ENCODE results near the gene NSD2. TPM values are rescaled to one million over a fixed set of nuclear protein-coding genes. Genes with fewer than 3 reads are reported as not detected.

NSD2 gene
- polyA plus RNA-seq, 1 donor (not counting 4 experiments of a cell fraction or from before 2014, with no cell fraction given) = 22.6 TPM

GRCh38 chr4:1837069-1837468 lies 34.1 kb upstream of the NSD2 start:
- H3K9ac ChIP-seq (ENCODE audit: control insufficient read depth, extremely low read depth, insufficient read depth, low read length) = no peak overlapping the region
- TF ChIP-seq EZH2 (IDR thresholded peaks at IDR 0.05; ENCODE audit: low read length) = no peak
- no peak for TF ChIP-seq CTCF (optimal IDR thresholded peaks at IDR 0.05 in 1 of 3, IDR thresholded peaks at IDR 0.05 in 1 of 3, conservative IDR thresholded peaks at IDR 0.05 in 1 of 3; ENCODE audit: extremely low read depth in 1 of 3, insufficient read depth in 2 of 3, low read length in 3 of 3)
- H3K4me3 ChIP-seq (ENCODE audit: control insufficient read depth in 2 of 3, extremely low read depth in 1 of 3, insufficient read depth in 2 of 3, low read depth in 1 of 3, low read length in 3 of 3) = no peak overlapping the region
- H2AFZ ChIP-seq (ENCODE audit: control insufficient read depth, low read length) = no peak overlapping the region
- H4K20me1 ChIP-seq (ENCODE audit: control insufficient read depth, extremely low read depth, insufficient read depth, low read length) = peaks cover 7% of the 10 kb centered on the region
- peaks cover 52 to 57% of the 10 kb centered on the region in 2 experiments for H3K36me3 ChIP-seq (ENCODE audit: control insufficient read depth in 2 of 2, extremely low read depth in 1 of 2, insufficient read depth in 2 of 2, low read length in 2 of 2)
- DNase-seq (ENCODE audit: low read depth, low spot score) (no peak), FAIRE-seq (no peak)
- H3K27me3 ChIP-seq (ENCODE audit: control insufficient read depth, extremely low read depth, insufficient read depth, low read length) = no peaks in the 10 kb centered on the region
- no peaks in the 10 kb centered on the region for H3K4me1 ChIP-seq (ENCODE audit: control insufficient read depth, extremely low read depth, insufficient read depth, low read length)
- H3K9me3 ChIP-seq (ENCODE audit: control insufficient read depth, low read depth, low read length) = no peaks in the 10 kb centered on the region
- no peaks in the 10 kb centered on the region for H3K9me1 ChIP-seq (ENCODE audit: control insufficient read depth, extremely low read depth, insufficient read depth, low read length)
- no peak overlapping the region for H3K4me2 ChIP-seq (ENCODE audit: control insufficient read depth, extremely low read depth, insufficient read depth, low read depth, low read length)
- no peak overlapping the region for H3K27ac ChIP-seq (ENCODE audit: control insufficient read depth, insufficient read depth, low read length)
- dilution Hi-C loops (cut with MboI; ENCODE audit: extremely low pct_ligation_motif_present, low sequenced_read_pairs) = no loop called here
- H3K79me2 ChIP-seq (ENCODE audit: control insufficient read depth, insufficient read depth, low read length) = peaks cover 30% of the 10 kb centered on the region

GRCh38 chr4:1839282-1839681 lies 31.9 kb upstream of the NSD2 start:
- no peaks in the 10 kb centered on the region for H3K27me3 ChIP-seq (ENCODE audit: control insufficient read depth, extremely low read depth, insufficient read depth, low read length)
- FAIRE-seq = no peak
- no peak overlapping the region for H3K4me3 ChIP-seq (ENCODE audit: control insufficient read depth in 2 of 3, extremely low read depth in 1 of 3, insufficient read depth in 2 of 3, low read depth in 1 of 3, low read length in 3 of 3)
- DNase-seq (ENCODE audit: low read depth, low spot score) = no peak
- H3K4me1 ChIP-seq (ENCODE audit: control insufficient read depth, extremely low read depth, insufficient read depth, low read length) = no peaks in the 10 kb centered on the region
- no peaks in the 10 kb centered on the region for H3K9me1 ChIP-seq (ENCODE audit: control insufficient read depth, extremely low read depth, insufficient read depth, low read length)
- H3K27ac ChIP-seq (ENCODE audit: control insufficient read depth, insufficient read depth, low read length) = no peak overlapping the region
- no peak overlapping the region for H2AFZ ChIP-seq (ENCODE audit: control insufficient read depth, low read length)
- H3K36me3 ChIP-seq (ENCODE audit: control insufficient read depth in 2 of 2, extremely low read depth in 1 of 2, insufficient read depth in 2 of 2, low read length in 2 of 2) = peaks cover 44 to 55% of the 10 kb centered on the region in 2 experiments
- no peaks in the 10 kb centered on the region for H3K9me3 ChIP-seq (ENCODE audit: control insufficient read depth, low read depth, low read length)
- peaks cover 52% of the 10 kb centered on the region for H3K79me2 ChIP-seq (ENCODE audit: control insufficient read depth, insufficient read depth, low read length)
- dilution Hi-C loops (cut with MboI; ENCODE audit: extremely low pct_ligation_motif_present, low sequenced_read_pairs) = no loop called here
- peaks cover 11% of the 10 kb centered on the region for H4K20me1 ChIP-seq (ENCODE audit: control insufficient read depth, extremely low read depth, insufficient read depth, low read length)
- H3K4me2 ChIP-seq (ENCODE audit: control insufficient read depth, extremely low read depth, insufficient read depth, low read depth, low read length) = no peak overlapping the region
- no peak overlapping the region for H3K9ac ChIP-seq (ENCODE audit: control insufficient read depth, extremely low read depth, insufficient read depth, low read length)
- no peak for TF ChIP-seq CTCF (optimal IDR thresholded peaks at IDR 0.05 in 1 of 3, IDR thresholded peaks at IDR 0.05 in 1 of 3, conservative IDR thresholded peaks at IDR 0.05 in 1 of 3; ENCODE audit: extremely low read depth in 1 of 3, insufficient read depth in 2 of 3, low read length in 3 of 3)
- no peak for TF ChIP-seq EZH2 (IDR thresholded peaks at IDR 0.05; ENCODE audit: low read length)
